Tibial nerve (tissue), 4 donors: Measurements from ENCODE around the gene THBS2. TPM values are rescaled to one million over a fixed set of nuclear protein-coding genes. Genes with fewer than 3 reads are reported as not detected.
A peak's percentile ranks its signal among the peaks of the same experiment; 100 is the strongest.

Source experiments
- DNase-seq, 2 donors: peaks; one replicate each; pipeline ENCODE4 v3.0.0-alpha.2; 2019; ENCODE audit warnings: low spot score in 2 of 2
- H3K27ac ChIP-seq, 4 donors: fragments of 200-600 bp; sonication (generic) in 3 of 4; one replicate each; pipeline ENCODE4 v1.5.1; 2017 to 2019; ENCODE audit warnings: mild to moderate bottlenecking in 1 of 4
- H3K27me3 ChIP-seq, 2 donors: fragments of 200-600 bp; sonication (generic) in 1 of 2; one replicate each; pipeline versions ENCODE4 v1.5.1 to v1.6.0; 2017 to 2019
- H3K36me3 ChIP-seq, 3 donors: fragments of 200-600 bp; sonication (generic); one replicate each; pipeline ENCODE4 v1.5.1; 2018 to 2019
- H3K4me1 ChIP-seq, 4 donors: fragments of 200-600 bp; sonication (generic) in 3 of 4; one replicate each; pipeline ENCODE4 v1.5.1; 2017 to 2019
- H3K4me3 ChIP-seq, 4 donors: fragments of 200-600 bp; sonication (generic) in 3 of 4; one replicate each; pipeline ENCODE4 v1.5.1; 2017 to 2019; ENCODE audit warnings: mild to moderate bottlenecking in 1 of 4, moderate library complexity in 1 of 4
- H3K9me3 ChIP-seq, 4 donors: fragments of 200-600 bp; sonication (generic) in 3 of 4; one replicate each; pipeline ENCODE4 v1.5.1; 2017 to 2019
- EP300 ChIP-seq, 2 donors: sonication (generic); formaldehyde crosslinking; IDR thresholded peaks; one replicate each; pipeline ENCODE4 v1.6.1; 2017; ENCODE audit warnings: antibody characterized with exemption in 2 of 2, mild to moderate bottlenecking in 1 of 2
- POLR2A ChIP-seq, 2 donors: fragments of 450-650 bp; IDR thresholded peaks; one replicate each; pipeline ENCODE4 v1.6.1; 2017; ENCODE audit warnings: antibody characterized with exemption in 2 of 2, mild to moderate bottlenecking in 2 of 2, moderate library complexity in 2 of 2
- WGBS, 2 donors: methylation state at CpG; one replicate each; pipeline ENCODE4 v1.1.5; 2018; 5-methylcytosine and 5-hydroxymethylcytosine counted together
- total RNA-seq, 4 donors: library from RNA; depleted of rRNA; stranded (reverse); fragments of >200 nt; gene quantifications; one replicate each; pipeline ENCODE4 v1.1.0, GENCODE V29; 2016
- TF ChIP-seq, protein P1 (sequence below), 5 experiments: fragments of 200-600 bp in 3 of 5; fragments of 450-650 bp in 2 of 5; sonication (generic) in 3 of 5; IDR thresholded peaks; one replicate each; pipeline ENCODE4 v1.5.1; 2016 to 2019; ENCODE audit warnings: antibody characterized with exemption in 5 of 5, mild to moderate bottlenecking in 3 of 5, moderate library complexity in 2 of 5

THBS2 gene
- total RNA-seq, 4 donors from 2014 or later, result 39.5 to 107 (median 82.7) TPM

DNA sequence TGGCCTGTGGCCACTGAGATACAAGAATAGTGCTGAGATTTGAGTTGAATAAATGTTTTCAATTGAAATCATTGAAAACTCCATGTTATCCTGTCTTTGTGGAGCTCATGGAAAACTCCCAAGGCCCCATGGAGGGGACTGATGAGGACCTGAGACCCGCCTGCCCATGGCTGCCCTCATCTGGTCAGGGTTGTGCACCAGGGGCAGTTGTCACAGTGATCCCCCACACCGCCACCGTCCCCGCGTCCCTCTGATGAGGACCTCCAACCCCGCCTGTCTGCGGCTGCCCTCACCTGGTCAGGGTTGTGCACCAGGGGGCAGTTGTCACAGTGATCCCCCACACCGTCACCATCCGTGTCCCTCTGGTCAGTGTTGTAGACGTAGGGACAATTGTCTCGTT is 27.8 kb downstream of the THBS2 start:
- no peaks in the 10 kb centered on the region for H3K9me3 ChIP-seq
- H3K4me3 ChIP-seq, result no peak overlapping the region
- peaks cover 0 to 79% (median 0%) of the 10 kb centered on the region in 3 donors for H3K36me3 ChIP-seq
- no peak overlapping the region for H3K27ac ChIP-seq
- H3K27me3 ChIP-seq, result no peaks in the 10 kb centered on the region
- DNase-seq, result no peak
- TF ChIP-seq, protein P1, sequence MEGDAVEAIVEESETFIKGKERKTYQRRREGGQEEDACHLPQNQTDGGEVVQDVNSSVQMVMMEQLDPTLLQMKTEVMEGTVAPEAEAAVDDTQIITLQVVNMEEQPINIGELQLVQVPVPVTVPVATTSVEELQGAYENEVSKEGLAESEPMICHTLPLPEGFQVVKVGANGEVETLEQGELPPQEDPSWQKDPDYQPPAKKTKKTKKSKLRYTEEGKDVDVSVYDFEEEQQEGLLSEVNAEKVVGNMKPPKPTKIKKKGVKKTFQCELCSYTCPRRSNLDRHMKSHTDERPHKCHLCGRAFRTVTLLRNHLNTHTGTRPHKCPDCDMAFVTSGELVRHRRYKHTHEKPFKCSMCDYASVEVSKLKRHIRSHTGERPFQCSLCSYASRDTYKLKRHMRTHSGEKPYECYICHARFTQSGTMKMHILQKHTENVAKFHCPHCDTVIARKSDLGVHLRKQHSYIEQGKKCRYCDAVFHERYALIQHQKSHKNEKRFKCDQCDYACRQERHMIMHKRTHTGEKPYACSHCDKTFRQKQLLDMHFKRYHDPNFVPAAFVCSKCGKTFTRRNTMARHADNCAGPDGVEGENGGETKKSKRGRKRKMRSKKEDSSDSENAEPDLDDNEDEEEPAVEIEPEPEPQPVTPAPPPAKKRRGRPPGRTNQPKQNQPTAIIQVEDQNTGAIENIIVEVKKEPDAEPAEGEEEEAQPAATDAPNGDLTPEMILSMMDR (IDR thresholded peaks at IDR 0.05), result no peak
- TF ChIP-seq POLR2A (IDR thresholded peaks at IDR 0.05), result no peak
- no peak for TF ChIP-seq EP300 (IDR thresholded peaks at IDR 0.05)
- peaks cover 0 to 19% (median 4%) of the 10 kb centered on the region in 4 donors for H3K4me1 ChIP-seq
- WGBS, 2 donors, result 91 to 93% methylated on average over 11 of the region's 11 CpGs

GRCh38 chr6:169225131-169225576 is 28.5 kb downstream of the THBS2 start:
- TF ChIP-seq, protein P1 (IDR thresholded peaks at IDR 0.05), result no peak
- TF ChIP-seq EP300 (IDR thresholded peaks at IDR 0.05), result no peak
- TF ChIP-seq POLR2A (IDR thresholded peaks at IDR 0.05), result no peak
- H3K9me3 ChIP-seq, result no peaks in the 10 kb centered on the region
- peaks cover 0 to 83% (median 0%) of the 10 kb centered on the region in 3 donors for H3K36me3 ChIP-seq
- H3K4me1 ChIP-seq, result peaks cover 0 to 13% (median 4%) of the 10 kb centered on the region in 4 donors
- H3K4me3 ChIP-seq, result no peak overlapping the region
- 89 to 90% methylated on average over 23 of the region's 23 CpGs for WGBS, 2 donors
- peak overlapping the region in 1 of 4 donors; percentile 34 for H3K27ac ChIP-seq
- no peak for DNase-seq
- no peaks in the 10 kb centered on the region for H3K27me3 ChIP-seq

- DNase-seq, result no peak
- Histone ChIP-seq H3K4me3 (no peak overlapping the region), H3K27ac (peak overlapping the region in 2 of 4 donors; percentile 34 to 77), H3K4me1 (peaks cover 0 to 9% (median 4%) of the 10 kb centered on the region in 4 donors), H3K27me3 (no peaks in the 10 kb centered on the region), H3K9me3 (no peaks in the 10 kb centered on the region), H3K36me3 (peaks cover 0 to 87% (median 0%) of the 10 kb centered on the region in 3 donors)
- TF ChIP-seq EP300 (IDR thresholded peaks at IDR 0.05), result no peak
- TF ChIP-seq, protein P1 (IDR thresholded peaks at IDR 0.05), result no peak
- TF ChIP-seq POLR2A (IDR thresholded peaks at IDR 0.05), result no peak
- WGBS, 2 donors, result 73 to 77% methylated on average over 9 of the region's 9 CpGs
Observed at GRCh38 chr6:169224716-169225115, 28.9 kb downstream of the THBS2 start.

- Histone ChIP-seq H3K4me3 (no peak overlapping the region), H3K9me3 (no peaks in the 10 kb centered on the region), H3K4me1 (peaks cover 0 to 7% (median 2%) of the 10 kb centered on the region in 4 donors), H3K27ac (peak overlapping the region in 2 of 4 donors; percentile 34 to 77), H3K27me3 (no peaks in the 10 kb centered on the region), H3K36me3 (peaks cover 0 to 92% (median 0%) of the 10 kb centered on the region in 3 donors)
- WGBS, 2 donors, result 49 to 60% methylated on average over 10 of the region's 10 CpGs
- TF ChIP-seq, protein P1 (IDR thresholded peaks at IDR 0.05), result no peak
- TF ChIP-seq EP300 (IDR thresholded peaks at IDR 0.05) (no peak), POLR2A (IDR thresholded peaks at IDR 0.05) (no peak)
- no peak for DNase-seq
Observed at GRCh38 chr6:169224185-169224695, 29.4 kb downstream of the THBS2 start.

DNA sequence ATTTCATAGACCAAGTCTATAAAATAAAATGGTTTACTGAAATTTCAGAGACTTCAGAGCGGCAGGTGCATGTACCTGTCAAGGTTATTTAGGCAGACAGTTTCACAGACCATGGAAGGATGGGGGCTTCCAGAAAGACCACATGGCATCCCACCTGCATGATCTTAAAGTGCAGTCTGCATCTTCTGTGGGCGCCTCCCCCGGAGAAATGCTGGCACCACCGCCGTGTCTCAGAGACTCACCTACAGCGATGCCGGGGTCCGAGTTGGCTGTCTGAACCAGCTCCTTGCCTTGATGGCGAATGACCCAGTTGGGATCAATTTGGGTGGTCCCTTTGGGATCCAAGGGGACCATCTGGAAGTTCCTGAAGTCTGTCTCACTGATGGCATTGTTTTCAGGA is 30.6 kb downstream of the THBS2 start:
- no peak overlapping the region for H3K4me3 ChIP-seq
- no peak overlapping the region for H3K27ac ChIP-seq
- peaks cover 0 to 94% (median 0%) of the 10 kb centered on the region in 3 donors for H3K36me3 ChIP-seq
- no peak for TF ChIP-seq EP300 (IDR thresholded peaks at IDR 0.05)
- TF ChIP-seq, protein P1 (IDR thresholded peaks at IDR 0.05), result no peak
- TF ChIP-seq POLR2A (IDR thresholded peaks at IDR 0.05), result no peak
- H3K27me3 ChIP-seq, result no peaks in the 10 kb centered on the region
- WGBS, 2 donors, result 91 to 94% methylated on average over 9 of the region's 9 CpGs
- peaks cover 0 to 7% (median 0%) of the 10 kb centered on the region in 4 donors for H3K4me1 ChIP-seq
- no peak for DNase-seq
- no peaks in the 10 kb centered on the region for H3K9me3 ChIP-seq
